GM23338 (cell line): ENCODE data around the gene HTR4. TPM values are rescaled to one million over a fixed set of nuclear protein-coding genes. Genes with fewer than 3 reads are reported as not detected.
A peak's percentile ranks its signal among the peaks of the same experiment; 100 is the strongest.

Experiments
- ATAC-seq: fragments of 200-7000 bp; cut with Tn5 transposase; 3 replicates; pipeline ENCODE4 v1.9.1; 2020
- DNase-seq: peaks from one replicate; pipeline ENCODE4 v3.0.0-alpha.2; 2015; ENCODE audit warnings: low spot score
- H2AFZ ChIP-seq: fragments of 200-600 bp; sonication (generic); 2 replicates; pipeline ENCODE4 v1.8.0; 2016; ENCODE audit warnings: antibody characterized with exemption, mild to moderate bottlenecking, moderate library complexity
- H3F3A ChIP-seq: fragments of 200-600 bp; sonication (generic); replicated peaks from 2 replicates; pipeline ENCODE4 v1.8.0; 2017; ENCODE audit warnings: antibody characterized with exemption, mixed run types, low read depth
- H3K27ac ChIP-seq: fragments of 200-600 bp; sonication (generic); 2 replicates; pipeline ENCODE4 v1.6.1; 2016; ENCODE audit warnings: low read depth
- H3K27me3 ChIP-seq: fragments of 200-600 bp; sonication (generic); 2 replicates; pipeline ENCODE4 v1.8.0; 2016; ENCODE audit warnings: mild to moderate bottlenecking, mixed run types, moderate library complexity; ENCODE audit not compliant: insufficient read depth
- H3K36me3 ChIP-seq: fragments of 200-600 bp; sonication (generic); 2 replicates; pipeline ENCODE4 v1.8.0; 2016; ENCODE audit warnings: mild to moderate bottlenecking; ENCODE audit not compliant: insufficient read depth
- H3K4me1 ChIP-seq: fragments of 200-600 bp; sonication (generic); 2 replicates; pipeline ENCODE4 v1.8.0; 2016; ENCODE audit warnings: mild to moderate bottlenecking, moderate library complexity; ENCODE audit not compliant: insufficient read depth
- H3K4me2 ChIP-seq: fragments of 200-600 bp; sonication (generic); 2 replicates; pipeline ENCODE4 v1.7.1; 2017; ENCODE audit warnings: mixed run types
- H3K4me3 ChIP-seq: fragments of 200-600 bp; sonication (generic); 2 replicates; pipeline ENCODE4 v1.6.1; 2016; ENCODE audit warnings: mixed run types
- H3K79me2 ChIP-seq: fragments of 200-600 bp; sonication (generic); replicated peaks from 2 replicates; pipeline ENCODE4 v1.8.0; 2017; ENCODE audit warnings: mild to moderate bottlenecking; ENCODE audit not compliant: insufficient read depth
- H3K9me2 ChIP-seq: fragments of 200-600 bp; sonication (generic); 2 replicates; pipeline ENCODE4 v1.8.0; 2017; ENCODE audit not compliant: insufficient read depth
- H4K20me1 ChIP-seq: fragments of 200-600 bp; sonication (generic); replicated peaks from 2 replicates; pipeline ENCODE4 v1.8.0; 2017; ENCODE audit warnings: mild to moderate bottlenecking; ENCODE audit not compliant: insufficient read depth
- H3K27ac Mint-ChIP-seq: 2 replicates; pipeline ENCODE4 v1.8.0; 2020; ENCODE audit warnings: inconsistent platforms, mild to moderate bottlenecking, moderate library complexity, mixed read lengths
- H3K27me3 Mint-ChIP-seq: 3 replicates; pipeline ENCODE4 v1.8.0; 2022; ENCODE audit warnings: low read depth, mild to moderate bottlenecking, moderate library complexity, mixed read lengths, inconsistent platforms; ENCODE audit not compliant: insufficient read depth, poor library complexity
- H3K36me3 Mint-ChIP-seq: 3 replicates; pipeline ENCODE4 v1.8.0; 2021; ENCODE audit warnings: low read depth, mild to moderate bottlenecking, inconsistent platforms, moderate library complexity, mixed read lengths
- H3K4me1 Mint-ChIP-seq: 3 replicates; pipeline ENCODE4 v1.8.0; 2020; ENCODE audit warnings: mild to moderate bottlenecking, inconsistent platforms, mixed read lengths
- H3K4me3 Mint-ChIP-seq: 3 replicates; pipeline ENCODE4 v1.8.0; 2021; ENCODE audit warnings: moderate library complexity, mild to moderate bottlenecking, inconsistent platforms, mixed read lengths
- H3K9me3 Mint-ChIP-seq: 3 replicates; pipeline ENCODE4 v1.8.0; 2020; ENCODE audit warnings: moderate library complexity, mild to moderate bottlenecking, inconsistent platforms, mixed read lengths
- CREB1 ChIP-seq: fragments of 250-450 bp; sonication (Bioruptor Pico); IDR thresholded peaks from 2 replicates; pipeline ENCODE4 v1.5.0; 2020; ENCODE audit warnings: low read depth, mild to moderate bottlenecking, moderate library complexity
- ETS1 ChIP-seq: IDR thresholded peaks from 2 replicates; pipeline ENCODE4 v1.6.1; 2016; ENCODE audit warnings: antibody characterized with exemption
- EZH2 ChIP-seq: fragments of 200-600 bp; sonication (generic); IDR thresholded peaks from one replicate; pipeline ENCODE4 v1.8.0; 2017; ENCODE audit warnings: antibody characterized with exemption, mild to moderate bottlenecking, low read depth; ENCODE audit not compliant: unreplicated experiment
- EZH2phosphoT487 ChIP-seq: fragments of 200-600 bp; sonication (generic); IDR thresholded peaks from one replicate; pipeline ENCODE4 v1.8.1; 2018; ENCODE audit warnings: antibody characterized with exemption; ENCODE audit not compliant: unreplicated experiment
- JUNB ChIP-seq: IDR thresholded peaks from one replicate; pipeline ENCODE4 v1.6.1; 2016; ENCODE audit warnings: antibody characterized with exemption; ENCODE audit not compliant: unreplicated experiment
- NANOG ChIP-seq: IDR thresholded peaks from 2 replicates; pipeline ENCODE4 v1.6.1; 2016; ENCODE audit warnings: antibody characterized with exemption, borderline replicate concordance
- POLR2AphosphoS5 ChIP-seq: IDR thresholded peaks from 2 replicates; pipeline ENCODE4 v1.6.1; 2016; ENCODE audit warnings: antibody characterized with exemption, low read depth
- REST ChIP-seq: IDR thresholded peaks from one replicate; pipeline ENCODE4 v1.6.1; 2018; ENCODE audit warnings: antibody characterized with exemption; ENCODE audit not compliant: unreplicated experiment
- STAT1 ChIP-seq: IDR thresholded peaks from one replicate; pipeline ENCODE4 v1.6.1; 2016; ENCODE audit warnings: antibody characterized with exemption; ENCODE audit not compliant: unreplicated experiment
- ZNF114 ChIP-seq: fragments of 250-450 bp; sonication (Bioruptor Pico); IDR thresholded peaks from 2 replicates; pipeline ENCODE4 v1.5.0; 2020; ENCODE audit warnings: mild to moderate bottlenecking, moderate library complexity
- ZNF331 ChIP-seq: fragments of 250-450 bp; sonication (Bioruptor Pico); IDR thresholded peaks from 2 replicates; pipeline ENCODE4 v1.5.0; 2020; ENCODE audit warnings: low read depth, mild to moderate bottlenecking, moderate library complexity
- ZNF462 ChIP-seq: fragments of 250-450 bp; sonication (Bioruptor Pico); IDR thresholded peaks from 2 replicates; pipeline ENCODE4 v1.5.0; 2020; ENCODE audit warnings: mild to moderate bottlenecking, moderate library complexity
- polyA plus RNA-seq: library from polyadenylated mRNA; unstranded; fragments of >200 nt; fragmentation: Nextera tagmentation; extraction: Ambion mirVana; gene quantifications from 2 replicates; pipeline ENCODE4 v1.2.1, GENCODE V29; 2016
- total RNA-seq: library from RNA; depleted of rRNA; stranded (reverse); fragments of >200 nt; shearing (Covaris generic); gene quantifications from 2 replicates; pipeline ENCODE4 v1.2.3, GENCODE V29; 2014
- TF ChIP-seq, protein P1 (sequence below), 2 experiments: fragments of 200-600 bp in 1 of 2; sonication (generic) in 1 of 2; conservative IDR thresholded peaks; 2 replicates each; pipeline versions ENCODE4 v1.5.1 to v1.6.1; 2016 to 2017; ENCODE audit warnings: antibody characterized with exemption in 2 of 2, low read depth in 2 of 2, mild to moderate bottlenecking in 2 of 2, moderate library complexity in 1 of 2

HTR4 gene
- total and polyA plus RNA-seq, 2 experiments from 2014 or later: 0.10 TPM; not detected in 1

DNA sequence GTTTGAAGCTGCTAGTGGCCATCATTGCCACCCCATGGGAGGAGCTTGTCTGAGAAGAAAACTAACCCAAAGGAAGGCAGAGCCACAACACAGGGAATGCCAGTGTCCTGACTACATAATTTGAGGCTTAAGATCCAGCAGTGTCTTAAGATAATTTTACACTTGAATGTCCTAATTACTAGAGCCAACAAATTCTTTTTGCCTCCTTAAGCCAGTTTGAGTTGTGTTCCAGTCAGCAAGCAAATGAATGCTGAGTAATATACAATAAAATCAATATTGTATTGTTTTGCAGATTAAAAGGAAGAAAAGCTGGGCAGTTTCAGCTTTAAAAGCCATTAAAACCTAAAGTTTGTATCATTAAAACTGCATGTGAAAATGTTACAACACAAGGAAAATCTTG, 13.9 kb downstream of the HTR4 start:
- TF ChIP-seq POLR2AphosphoS5: no peak
- TF ChIP-seq JUNB: no peak
- no peak for TF ChIP-seq CREB1 (CRISPR knock-in tag)
- TF ChIP-seq ETS1: no peak
- TF ChIP-seq EZH2: no peak
- TF ChIP-seq STAT1: no peak
- no peak for TF ChIP-seq ZNF114
- TF ChIP-seq, protein P1, sequence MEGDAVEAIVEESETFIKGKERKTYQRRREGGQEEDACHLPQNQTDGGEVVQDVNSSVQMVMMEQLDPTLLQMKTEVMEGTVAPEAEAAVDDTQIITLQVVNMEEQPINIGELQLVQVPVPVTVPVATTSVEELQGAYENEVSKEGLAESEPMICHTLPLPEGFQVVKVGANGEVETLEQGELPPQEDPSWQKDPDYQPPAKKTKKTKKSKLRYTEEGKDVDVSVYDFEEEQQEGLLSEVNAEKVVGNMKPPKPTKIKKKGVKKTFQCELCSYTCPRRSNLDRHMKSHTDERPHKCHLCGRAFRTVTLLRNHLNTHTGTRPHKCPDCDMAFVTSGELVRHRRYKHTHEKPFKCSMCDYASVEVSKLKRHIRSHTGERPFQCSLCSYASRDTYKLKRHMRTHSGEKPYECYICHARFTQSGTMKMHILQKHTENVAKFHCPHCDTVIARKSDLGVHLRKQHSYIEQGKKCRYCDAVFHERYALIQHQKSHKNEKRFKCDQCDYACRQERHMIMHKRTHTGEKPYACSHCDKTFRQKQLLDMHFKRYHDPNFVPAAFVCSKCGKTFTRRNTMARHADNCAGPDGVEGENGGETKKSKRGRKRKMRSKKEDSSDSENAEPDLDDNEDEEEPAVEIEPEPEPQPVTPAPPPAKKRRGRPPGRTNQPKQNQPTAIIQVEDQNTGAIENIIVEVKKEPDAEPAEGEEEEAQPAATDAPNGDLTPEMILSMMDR (conservative IDR thresholded peaks at IDR 0.05; ENCODE audit: low read depth in 2 of 2): no peak
- no peak for TF ChIP-seq REST
- TF ChIP-seq EZH2phosphoT487: no peak
- TF ChIP-seq NANOG: no peak
- no peak for TF ChIP-seq ZNF331 (CRISPR knock-in tag)
- no peak for TF ChIP-seq ZNF462
- no peaks in the 10 kb centered on the region for H3K9me3 Mint-ChIP-seq
- H2AFZ ChIP-seq: peak overlapping the region; percentile 45; the same call in 1 of the 2 replicates
- H3K27me3 ChIP-seq: no peaks in the 10 kb centered on the region
- H3F3A ChIP-seq: no peaks in the 10 kb centered on the region
- H3K27me3 Mint-ChIP-seq: peaks cover 1% of the 10 kb centered on the region
- H3K4me1 ChIP-seq: no peaks in the 10 kb centered on the region
- ATAC-seq: no peak
- H3K79me2 ChIP-seq: no peaks in the 10 kb centered on the region
- H3K4me2 ChIP-seq: no peak overlapping the region
- no peaks in the 10 kb centered on the region for H3K36me3 ChIP-seq
- DNase-seq: no peak
- H3K27ac ChIP-seq: no peak overlapping the region
- no peaks in the 10 kb centered on the region for H3K36me3 Mint-ChIP-seq
- H3K4me3 ChIP-seq: no peak overlapping the region
- H3K9me2 ChIP-seq: 0 out of 2 replicates have a peak, but pooled peaks cover 5% of the 10 kb centered on the region
- peaks cover 1% of the 10 kb centered on the region for H3K4me1 Mint-ChIP-seq
- H4K20me1 ChIP-seq: no peaks in the 10 kb centered on the region
- no peak overlapping the region for H3K27ac Mint-ChIP-seq
- no peak overlapping the region for H3K4me3 Mint-ChIP-seq
